EL (cell line): ENCODE data around the gene LRFN5.

Source experiments
- DNase-seq: peaks from one replicate; pipeline ENCODE4 v3.0.0-alpha.2; 2016

The LRFN5 gene

GRCh38 chr14:41783403-41783802 lies 176.7 kb downstream of the LRFN5 start:
- DNase-seq = no peak

- DNase-seq = no peak
These were observed 179.0 kb downstream of the LRFN5 start for GRCh38 chr14:41785696-41786095.

GRCh38 chr14:41799817-41800216 lies 193.1 kb downstream of the LRFN5 start:
- DNase-seq = no peak

GRCh38 chr14:41805633-41806032 lies 199.0 kb downstream of the LRFN5 start:
- DNase-seq = no peak

DNA sequence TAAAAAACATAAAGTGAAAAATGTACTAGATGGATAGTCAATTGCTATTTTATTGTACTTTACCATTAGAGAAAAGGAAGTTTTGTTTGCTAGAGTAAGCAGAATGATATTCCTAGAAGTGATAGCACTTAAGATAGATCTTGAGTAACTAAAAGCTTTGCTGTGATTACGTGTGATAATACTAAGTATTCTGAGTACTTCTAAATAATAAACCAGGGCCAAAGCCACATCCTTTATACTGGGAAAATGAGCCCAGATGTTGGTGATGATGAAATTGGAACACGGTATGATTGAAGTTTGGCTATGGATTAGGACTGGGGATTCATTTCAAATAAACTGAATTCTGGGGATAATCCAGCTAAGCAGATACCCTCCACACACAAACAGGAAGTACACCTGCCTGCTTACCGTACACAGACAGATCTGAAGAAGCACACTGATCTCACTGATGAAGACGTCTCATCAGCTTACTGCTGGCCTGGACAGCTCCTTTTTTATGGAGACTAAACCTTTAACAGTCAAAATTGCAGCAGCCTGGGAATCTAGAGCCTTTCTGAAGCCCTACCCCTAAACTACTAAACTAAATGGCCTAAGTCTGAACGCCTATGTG lies 199.8 kb downstream of the LRFN5 start:
- DNase-seq = no peak

DNA sequence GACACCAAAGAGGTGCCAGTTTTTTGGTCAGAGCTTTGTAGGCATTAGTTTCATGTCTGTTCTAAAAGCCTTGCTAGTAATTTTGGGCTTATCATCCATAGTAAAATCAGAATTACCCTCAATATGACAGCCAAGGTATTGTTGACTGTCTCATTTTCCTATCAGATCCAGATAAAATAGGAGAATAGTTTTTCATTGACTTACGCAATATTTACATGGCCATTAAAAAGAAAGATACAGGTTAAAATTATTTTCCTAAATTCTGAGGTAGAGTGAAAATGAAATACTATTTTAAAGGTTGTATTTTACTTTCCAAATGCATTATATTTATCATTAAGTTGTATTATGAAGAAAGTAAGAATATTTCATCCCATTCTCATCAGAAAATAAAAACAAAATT lies 203.7 kb downstream of the LRFN5 start:
- no peak for DNase-seq

DNA sequence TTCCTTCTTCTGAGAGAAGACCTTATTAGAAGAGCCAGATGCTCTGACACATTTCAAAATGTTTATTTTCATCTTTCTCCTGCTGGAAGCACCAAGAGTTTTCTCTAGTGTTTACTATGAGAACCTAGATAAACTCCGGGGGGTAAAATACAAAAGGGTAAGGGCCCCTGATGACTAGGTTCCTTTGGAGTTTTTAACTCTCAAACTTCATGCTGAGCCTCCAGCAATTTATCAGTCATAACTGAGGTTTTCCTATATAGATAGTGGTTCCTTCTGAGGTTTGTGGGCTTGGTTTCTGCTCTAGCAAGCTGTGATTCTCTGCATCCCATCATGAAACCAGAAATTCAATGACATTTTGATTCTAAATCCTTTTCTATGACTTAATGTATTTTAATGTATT lies 210.9 kb downstream of the LRFN5 start:
- DNase-seq = no peak

DNA sequence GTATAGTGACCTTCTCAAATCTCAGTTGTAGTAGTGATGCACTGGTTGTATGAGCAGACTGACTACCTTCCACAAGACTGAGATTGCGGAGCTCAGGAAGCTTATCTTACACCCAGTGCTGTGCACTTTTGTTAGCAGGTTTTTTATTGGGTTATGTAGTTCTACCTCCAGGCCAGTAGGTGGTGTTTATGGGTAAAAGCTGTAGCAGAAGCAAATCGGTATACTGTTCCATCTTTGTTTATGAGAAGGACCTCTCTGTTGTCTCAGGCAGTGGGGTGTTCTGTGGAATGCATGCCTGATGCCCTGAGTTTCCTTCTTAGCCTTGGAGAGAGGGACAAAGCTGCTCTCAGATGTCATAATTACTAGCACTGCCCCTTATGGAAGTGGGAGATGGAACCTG lies 217.8 kb downstream of the LRFN5 start:
- DNase-seq = no peak

GRCh38 chr14:41825622-41826021 lies 218.9 kb downstream of the LRFN5 start:
- DNase-seq = no peak

GRCh38 chr14:41830714-41831406 lies 224.2 kb downstream of the LRFN5 start:
- no peak for DNase-seq

GRCh38 chr14:41839661-41840060 lies 233.0 kb downstream of the LRFN5 start:
- no peak for DNase-seq

DNA sequence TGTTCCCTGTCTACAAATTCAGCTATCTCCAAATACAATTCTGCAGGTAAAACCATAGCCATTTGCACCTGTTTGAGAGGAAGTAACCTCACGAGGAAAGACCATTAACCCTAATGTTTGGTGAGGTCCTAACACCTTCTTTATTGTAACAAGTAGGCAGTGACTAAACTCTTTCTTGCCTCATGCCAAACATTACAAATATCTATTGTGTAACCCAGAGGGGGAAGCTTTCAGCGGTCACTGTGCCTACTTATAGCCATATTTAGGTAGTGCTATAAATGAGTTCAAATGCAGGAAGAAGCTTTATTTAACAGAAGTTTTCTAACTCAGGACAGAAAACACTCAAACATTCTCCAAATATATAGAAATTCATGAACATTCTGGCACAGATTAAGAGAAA lies 252.7 kb downstream of the LRFN5 start:
- DNase-seq = no peak

DNA sequence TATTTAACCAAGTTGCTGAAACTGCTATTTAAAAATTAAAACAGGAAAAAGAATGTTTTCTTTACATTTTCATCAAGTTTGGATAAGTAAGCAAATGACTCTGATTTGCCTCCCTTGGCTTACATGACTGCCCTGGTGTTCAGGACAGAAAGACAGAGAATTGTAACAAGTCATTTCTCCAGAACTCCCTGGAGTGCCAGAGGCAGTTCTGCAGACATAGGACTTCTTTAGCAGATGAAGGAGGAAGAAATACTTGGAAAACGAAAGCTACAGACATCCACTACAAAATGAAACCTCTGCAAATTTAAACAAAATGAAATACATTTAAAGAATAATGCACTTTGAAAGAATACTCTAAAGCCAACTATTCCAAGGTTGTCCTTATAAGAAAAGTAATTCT lies 253.9 kb downstream of the LRFN5 start:
- DNase-seq = no peak

DNA sequence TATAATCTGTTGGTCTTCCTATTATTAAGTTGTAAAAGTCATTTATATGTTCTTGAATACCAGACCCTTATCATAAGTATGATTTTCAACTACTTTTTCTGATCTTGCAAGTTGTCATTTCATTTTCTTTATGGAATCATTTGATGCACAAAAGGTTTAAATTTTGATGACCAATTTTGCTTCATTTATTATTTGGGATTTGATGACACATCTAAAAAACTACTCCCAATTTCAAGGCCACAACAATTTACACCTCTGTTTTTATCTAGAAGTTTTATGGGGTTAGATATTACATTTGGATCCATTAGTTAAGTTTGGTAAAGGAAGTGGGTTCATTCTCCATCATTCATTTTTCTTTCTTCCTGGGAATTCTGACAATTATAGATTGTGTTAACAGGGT lies 259.2 kb downstream of the LRFN5 start:
- no peak for DNase-seq

- no peak for DNase-seq
These were observed 261.7 kb downstream of the LRFN5 start for GRCh38 chr14:41868396-41868795.

DNA sequence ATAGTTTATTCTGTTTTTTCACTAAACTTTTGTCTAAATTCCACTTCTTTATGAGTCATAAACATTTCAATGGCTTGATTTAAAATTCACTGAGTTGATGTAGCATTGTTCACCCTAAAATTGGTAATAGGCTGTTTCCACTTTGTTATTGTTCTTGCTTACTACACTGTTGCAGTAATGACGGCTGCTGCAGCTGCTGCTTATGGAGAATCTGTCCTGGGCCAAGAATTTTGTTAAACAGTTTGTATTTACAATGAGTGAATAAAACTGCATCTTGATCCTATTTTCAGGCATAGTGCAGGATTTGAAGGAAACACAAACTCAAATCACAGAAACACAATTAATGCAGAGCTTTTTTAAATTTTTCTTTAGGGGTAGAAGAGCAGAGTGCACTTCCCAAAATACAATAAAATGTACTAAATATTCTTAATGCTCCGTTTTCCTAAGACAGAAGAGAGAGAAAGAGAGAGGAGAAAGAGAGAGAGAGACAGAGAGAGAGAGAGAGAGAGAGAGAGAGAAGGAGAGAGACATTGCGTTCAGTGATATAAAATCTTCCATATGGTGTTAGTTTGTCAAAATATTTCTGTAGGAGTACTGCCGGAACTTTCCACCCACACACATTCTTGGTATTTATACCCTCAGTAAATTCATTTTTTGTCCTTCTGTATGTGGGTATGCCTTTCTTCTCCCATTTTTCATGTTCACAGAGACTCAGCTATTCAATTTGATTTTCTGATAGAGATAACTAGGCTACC lies 266.4 kb downstream of the LRFN5 start:
- no peak for DNase-seq

DNA sequence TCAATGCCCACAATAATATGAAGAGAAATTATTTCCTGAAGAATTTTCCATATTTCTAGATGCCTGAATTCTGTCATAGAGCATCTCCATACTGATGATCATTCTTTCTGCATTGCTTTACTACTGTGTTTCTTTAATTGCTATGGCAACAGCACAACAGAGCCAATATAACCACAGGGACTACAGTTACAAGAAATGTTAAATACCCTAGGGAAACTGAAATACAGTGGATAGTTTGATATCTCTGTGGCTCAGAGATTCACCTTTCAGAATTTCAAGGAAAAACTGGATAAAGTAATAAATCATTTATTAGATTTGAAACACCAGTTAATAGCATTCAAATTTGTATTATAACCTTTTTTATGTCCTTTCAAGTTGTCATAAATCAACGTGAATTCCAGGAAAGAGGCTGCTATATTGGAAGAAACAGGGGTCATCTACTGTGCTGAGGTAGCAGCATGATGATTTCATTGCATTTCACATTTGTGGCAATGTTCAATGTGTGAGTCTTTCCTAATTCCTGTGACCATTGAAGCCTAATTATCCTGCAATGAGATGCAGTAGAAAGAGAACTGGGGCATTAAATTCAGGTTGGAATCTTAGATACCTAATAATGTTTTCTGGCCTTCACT lies 267.1 kb downstream of the LRFN5 start:
- no peak for DNase-seq

DNA sequence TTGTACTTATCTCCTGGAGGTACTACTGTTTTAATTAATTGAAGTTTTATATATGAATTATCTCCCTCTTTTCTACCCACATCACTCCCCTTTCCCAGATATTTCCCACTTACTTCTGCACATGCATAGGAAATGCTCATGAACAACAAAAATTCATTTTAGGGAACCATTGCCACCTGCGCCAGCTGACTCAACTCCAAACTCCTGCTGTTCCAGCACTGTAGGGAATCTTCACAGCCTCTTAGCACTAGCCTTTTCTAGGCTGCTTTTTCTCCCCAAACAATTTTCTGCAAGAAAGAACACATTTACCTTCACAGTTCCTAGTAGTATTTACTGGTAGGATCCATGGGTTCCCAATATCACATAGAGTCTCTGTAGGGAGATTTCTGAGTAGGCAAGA lies 268.4 kb downstream of the LRFN5 start:
- DNase-seq = no peak

GRCh38 chr14:41878321-41878720 lies 271.6 kb downstream of the LRFN5 start:
- DNase-seq = no peak

- DNase-seq = no peak
These were observed 284.9 kb downstream of the LRFN5 start for GRCh38 chr14:41891624-41892023.

DNA sequence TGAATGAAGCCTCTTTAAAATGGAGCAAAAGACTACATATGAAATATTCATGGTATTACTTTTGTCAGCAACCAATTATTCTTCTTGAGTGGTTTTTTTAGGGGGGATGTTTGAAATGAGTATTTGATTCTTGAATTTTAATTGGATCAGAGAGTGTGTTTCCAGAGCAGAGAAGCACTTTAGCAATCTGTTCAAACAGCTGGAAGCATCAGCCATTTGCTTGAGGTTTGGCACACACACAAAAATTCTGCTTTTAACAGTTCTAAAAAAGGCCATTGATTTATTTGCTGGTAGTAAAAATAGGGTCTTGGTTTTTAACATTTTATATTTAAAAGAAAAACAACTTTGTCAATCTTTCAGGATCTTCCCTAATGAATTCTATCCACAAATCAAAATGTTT lies 292.7 kb downstream of the LRFN5 start:
- DNase-seq = no peak

DNA sequence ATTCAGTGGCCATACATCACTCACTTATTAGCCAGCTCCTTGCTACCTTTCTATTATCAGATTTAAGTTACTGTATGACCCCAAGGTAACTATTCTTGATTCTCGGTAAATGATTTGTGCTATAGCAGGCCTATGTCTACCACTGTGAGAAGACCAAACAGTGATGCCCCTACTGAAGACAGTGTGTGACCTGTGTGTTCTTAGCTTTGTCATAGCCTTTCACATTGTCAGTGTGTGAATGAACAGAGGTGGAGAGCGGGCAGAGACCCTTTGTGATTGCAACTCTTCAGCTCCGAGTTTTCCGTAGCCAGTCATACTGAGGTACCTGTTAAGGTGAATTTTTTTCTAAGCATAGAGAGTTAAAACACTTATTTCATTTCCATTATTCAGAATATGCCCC lies 294.0 kb downstream of the LRFN5 start:
- no peak for DNase-seq

- no peak for DNase-seq
These were observed 294.4 kb downstream of the LRFN5 start for GRCh38 chr14:41901089-41901488.
